B cell (primary cell): ENCODE data around the gene YIPF7. TPM values are rescaled to one million over a fixed set of nuclear protein-coding genes. Genes with fewer than 3 reads are reported as not detected.

ENCODE experiments used
- ATAC-seq: fragments of 200-7000 bp; cut with Tn5 transposase; one replicate; pipeline ENCODE4 v1.10.0; 2021; ENCODE audit warnings: low read depth, mild to moderate bottlenecking, moderate number of reproducible peaks, moderate library complexity
- CTCF ChIA-PET: fragments of 350-600 bp; sonication (Branson Sonifier 250); formaldehyde crosslinking; loops from one replicate; lab custom pipeline; 2021; ENCODE audit warnings: antibody characterized with exemption, inconsistent platforms; lab: Charles Lee
- POLR2A ChIA-PET: fragments of 350-600 bp; sonication (Branson Sonifier 250); formaldehyde crosslinking; loops from one replicate; lab custom pipeline; 2021; ENCODE audit warnings: antibody characterized with exemption; lab: Charles Lee
- DNase-seq: peaks from one replicate; pipeline ENCODE4 v3.0.0; 2013
- H2AFZ ChIP-seq: 2 replicates; pipeline ENCODE4 v1.6.1; 2012; ENCODE audit warnings: mild to moderate bottlenecking, low read depth, low read length; ENCODE audit not compliant: insufficient read depth, poor library complexity, severe bottlenecking
- H3K27ac ChIP-seq, 2 donors: 1 replicate in 1 of 2; 2 replicates in 1 of 2; pipeline ENCODE4 v1.5.1; 2012 to 2013; ENCODE audit warnings: low read length in 2 of 2, mild to moderate bottlenecking in 2 of 2, moderate library complexity in 1 of 2
- H3K27me3 ChIP-seq, 4 experiments: fragments of 200-600 bp in 1 of 4; sonication (generic) in 1 of 4; replicated peaks in 1 of 4; 1 replicate in 2 of 4; 2 replicates in 2 of 4; pipeline versions ENCODE4 v1.6.1 to v1.7.0; 2013 to 2016; ENCODE audit warnings: low read length in 3 of 4, mild to moderate bottlenecking in 2 of 4, mixed read lengths in 1 of 4, moderate library complexity in 1 of 4; ENCODE audit not compliant: insufficient read depth in 4 of 4, control insufficient read depth in 3 of 4; ENCODE audit errors: control extremely low read depth in 1 of 4
- H3K36me3 ChIP-seq, 2 experiments: replicated peaks in 1 of 2; 1 replicate in 1 of 2; 2 replicates in 1 of 2; pipeline versions ENCODE4 v1.6.1 to v1.7.1; 2013; ENCODE audit warnings: low read length in 1 of 2; ENCODE audit not compliant: insufficient read depth in 2 of 2, control insufficient read depth in 1 of 2; ENCODE audit errors: control extremely low read depth in 1 of 2, extremely low read depth in 1 of 2
- H3K4me1 ChIP-seq, 2 donors: fragments of 200-600 bp in 1 of 2; sonication (generic) in 1 of 2; 1 replicate in 1 of 2; 2 replicates in 1 of 2; pipeline versions ENCODE4 v1.5.1 to v1.6.1; 2013 to 2017; ENCODE audit warnings: low read length in 2 of 2; ENCODE audit not compliant: control insufficient read depth in 2 of 2, insufficient read depth in 2 of 2
- H3K4me2 ChIP-seq: replicated peaks from 2 replicates; pipeline ENCODE3; 2012; ENCODE audit warnings: mild to moderate bottlenecking, low read depth, low read length; ENCODE audit not compliant: poor library complexity, severe bottlenecking
- H3K4me3 ChIP-seq, 5 experiments: fragments of 200-600 bp in 1 of 5; sonication (generic) in 1 of 5; 1 replicate in 3 of 5; 2 replicates in 2 of 5; pipeline versions ENCODE4 v1.5.1 to v1.7.0; 2011 to 2016; ENCODE audit warnings: low read length in 4 of 5, mild to moderate bottlenecking in 4 of 5, low read depth in 2 of 5, control low read depth in 1 of 5, moderate library complexity in 1 of 5; ENCODE audit not compliant: insufficient read depth in 1 of 5; ENCODE audit errors: control extremely low read depth in 1 of 5, extremely low read depth in 1 of 5
- H3K79me2 ChIP-seq: fragments of 200-600 bp; sonication (generic); one replicate; pipeline ENCODE4 v1.6.0; 2016; ENCODE audit warnings: low read length; ENCODE audit not compliant: control insufficient read depth, insufficient read depth
- H3K9ac ChIP-seq: fragments of 200-600 bp; sonication (generic); 2 replicates; pipeline ENCODE4 v1.6.1; 2017; ENCODE audit warnings: mild to moderate bottlenecking, low read length, moderate library complexity
- H3K9me3 ChIP-seq, 3 donors: one replicate each; pipeline versions ENCODE4 v1.6.1 to v1.7.1; 2013; ENCODE audit warnings: low read length in 2 of 3; ENCODE audit not compliant: control insufficient read depth in 2 of 3, insufficient read depth in 1 of 3; ENCODE audit errors: control extremely low read depth in 1 of 3
- H4K20me1 ChIP-seq: 2 replicates; pipeline ENCODE4 v1.6.0; 2012; ENCODE audit warnings: mild to moderate bottlenecking, low read length; ENCODE audit not compliant: insufficient read depth, control insufficient read depth, poor library complexity, severe bottlenecking
- H3K27ac Mint-ChIP-seq: one replicate; pipeline ENCODE4 v1.8.0; 2021; ENCODE audit warnings: mixed read lengths
- H3K27me3 Mint-ChIP-seq: one replicate; pipeline ENCODE4 v1.8.0; 2021; ENCODE audit warnings: mixed read lengths
- H3K4me1 Mint-ChIP-seq: one replicate; pipeline ENCODE4 v1.8.0; 2021; ENCODE audit warnings: mixed read lengths
- H3K4me3 Mint-ChIP-seq: one replicate; pipeline ENCODE4 v1.8.0; 2021; ENCODE audit warnings: mixed read lengths
- H3K9me3 Mint-ChIP-seq: one replicate; pipeline ENCODE4 v1.8.0; 2022; ENCODE audit warnings: mixed read lengths; ENCODE audit not compliant: insufficient read depth
- EZH2 ChIP-seq: IDR thresholded peaks from 2 replicates; pipeline ENCODE4 v1.6.1; 2012; ENCODE audit warnings: borderline replicate concordance, low read depth, mild to moderate bottlenecking, moderate library complexity, low read length; ENCODE audit not compliant: insufficient read depth, poor library complexity, severe bottlenecking
- WGBS: methylation state at CpG from one replicate; pipeline ENCODE4 v1.1.5; 2013; ENCODE audit warnings: missing lambda C conversion rate; ENCODE audit not compliant: insufficient coverage; 5-methylcytosine and 5-hydroxymethylcytosine counted together
- intact Hi-C: fragments of 100-400 bp; cut with micrococcal nuclease; formaldehyde crosslinking; loops from one replicate; pipeline ENCODE4 v1.10.0; 2022
- polyA plus RNA-seq: library from polyadenylated mRNA; depleted of rRNA; stranded (reverse); fragments of >200 nt; gene quantifications from 2 replicates; pipeline ENCODE4 v1.2.3, GENCODE V29; 2012
- total RNA-seq, 2 donors: library from RNA; stranded (reverse); fragments of 120-200 nt in 1 of 2; gene quantifications; 1 replicate in 1 of 2; 2 replicates in 1 of 2; pipeline versions ENCODE4 v1.2.3 to v1.2.4, GENCODE V29; 2013 to 2022
- TF ChIP-seq, protein P1 (sequence below): fragments of 200-600 bp; IDR thresholded peaks from one replicate; pipeline ENCODE4 v1.8.0; 2022; ENCODE audit warnings: antibody characterized with exemption, mild to moderate bottlenecking

The YIPF7 gene
- total and polyA plus RNA-seq, 2 donors (not counting 1 experiment from before 2014, with no cell fraction given), result not detected

DNA sequence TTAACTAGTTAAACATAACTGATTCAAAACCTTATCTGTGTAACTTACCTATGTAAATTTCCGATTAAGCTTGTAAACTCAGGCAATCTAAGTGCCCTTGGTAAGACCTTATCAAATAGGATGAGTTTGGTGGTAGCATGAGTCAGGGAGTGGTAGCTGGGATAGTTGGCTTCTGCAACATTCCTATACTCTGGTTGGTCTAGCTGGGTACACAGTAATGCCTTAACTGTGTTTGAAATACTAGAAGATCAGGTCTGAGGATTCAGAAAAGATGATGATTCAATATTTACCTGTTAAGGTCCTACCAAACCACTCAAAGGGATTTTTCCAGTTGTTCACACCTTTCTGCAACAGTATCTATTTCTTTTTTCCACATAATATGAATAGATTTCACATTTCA is 5.3 kb downstream of the YIPF7 start:
- no peak overlapping the region for H2AFZ ChIP-seq
- no CpG with 5 or more reads among the region's 1 CpG for WGBS

DNA sequence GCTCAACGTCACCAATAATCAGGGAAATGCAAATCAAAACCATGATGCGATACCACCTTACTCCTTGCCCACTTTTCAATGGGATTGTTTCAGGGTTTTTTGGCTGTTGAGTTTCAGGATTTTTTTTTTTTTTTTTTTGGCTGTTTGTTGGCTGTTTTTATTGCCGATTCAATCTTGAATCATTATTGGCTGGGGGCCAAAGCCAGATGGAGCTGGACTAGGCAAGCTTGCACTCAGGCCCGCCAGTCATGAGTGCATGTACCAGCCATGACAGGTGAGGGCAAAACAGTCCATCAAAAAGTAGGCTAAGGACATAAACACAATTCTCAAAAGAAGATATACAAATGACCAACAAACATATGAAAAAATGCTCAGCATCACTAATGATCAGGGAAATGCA is 13.3 kb downstream of the YIPF7 start:
- H3K27me3 Mint-ChIP-seq, result peaks cover 9% of the 10 kb centered on the region
- Histone ChIP-seq H4K20me1 (no peaks in the 10 kb centered on the region), H3K36me3 (no peaks in the 10 kb centered on the region), H3K4me3 (no peak overlapping the region), H3K27ac (no peak overlapping the region), H3K4me1 (no peaks in the 10 kb centered on the region), H3K9ac (no peak overlapping the region), H3K27me3 (no peaks in the 10 kb centered on the region), H3K4me2 (no peak overlapping the region), H3K9me3 (peaks cover 0 to under 1% (median 0%) of the 10 kb centered on the region in 3 donors), H2AFZ (no peak overlapping the region), H3K79me2 (no peaks in the 10 kb centered on the region)
- no peak overlapping the region for H3K27ac Mint-ChIP-seq
- ATAC-seq (no peak), DNase-seq (no peak)
- WGBS, result 72% methylated on average over 2 of the region's 4 CpGs
- H3K9me3 Mint-ChIP-seq, result peaks cover 4% of the 10 kb centered on the region
- ChIA-PET CTCF (no interaction called here), POLR2A (no interaction called here)
- no peaks in the 10 kb centered on the region for H3K4me1 Mint-ChIP-seq
- intact Hi-C loops, result no loop called here
- H3K4me3 Mint-ChIP-seq, result no peak overlapping the region
- TF ChIP-seq, protein P1, sequence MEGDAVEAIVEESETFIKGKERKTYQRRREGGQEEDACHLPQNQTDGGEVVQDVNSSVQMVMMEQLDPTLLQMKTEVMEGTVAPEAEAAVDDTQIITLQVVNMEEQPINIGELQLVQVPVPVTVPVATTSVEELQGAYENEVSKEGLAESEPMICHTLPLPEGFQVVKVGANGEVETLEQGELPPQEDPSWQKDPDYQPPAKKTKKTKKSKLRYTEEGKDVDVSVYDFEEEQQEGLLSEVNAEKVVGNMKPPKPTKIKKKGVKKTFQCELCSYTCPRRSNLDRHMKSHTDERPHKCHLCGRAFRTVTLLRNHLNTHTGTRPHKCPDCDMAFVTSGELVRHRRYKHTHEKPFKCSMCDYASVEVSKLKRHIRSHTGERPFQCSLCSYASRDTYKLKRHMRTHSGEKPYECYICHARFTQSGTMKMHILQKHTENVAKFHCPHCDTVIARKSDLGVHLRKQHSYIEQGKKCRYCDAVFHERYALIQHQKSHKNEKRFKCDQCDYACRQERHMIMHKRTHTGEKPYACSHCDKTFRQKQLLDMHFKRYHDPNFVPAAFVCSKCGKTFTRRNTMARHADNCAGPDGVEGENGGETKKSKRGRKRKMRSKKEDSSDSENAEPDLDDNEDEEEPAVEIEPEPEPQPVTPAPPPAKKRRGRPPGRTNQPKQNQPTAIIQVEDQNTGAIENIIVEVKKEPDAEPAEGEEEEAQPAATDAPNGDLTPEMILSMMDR, result no peak
- TF ChIP-seq EZH2, result no peak

More for the DNA sequence above, 5.3 kb downstream of the YIPF7 start:
- H3K4me2 ChIP-seq, result no peak overlapping the region
- peaks cover 0 to 11% (median 9%) of the 10 kb centered on the region in 3 donors for H3K9me3 ChIP-seq
- peaks cover 4% of the 10 kb centered on the region for H3K9me3 Mint-ChIP-seq
- H3K4me1 ChIP-seq, result no peaks in the 10 kb centered on the region
- H4K20me1 ChIP-seq, result no peaks in the 10 kb centered on the region
- TF ChIP-seq, protein P1, result no peak
- no peak for TF ChIP-seq EZH2
- DNase-seq (no peak), ATAC-seq (no peak)
- H3K79me2 ChIP-seq, result no peaks in the 10 kb centered on the region
- no peak overlapping the region for H3K27ac Mint-ChIP-seq
- no peak overlapping the region for H3K9ac ChIP-seq
- H3K4me3 ChIP-seq, result no peak overlapping the region
- H3K27me3 ChIP-seq, result no peaks in the 10 kb centered on the region
- no peaks in the 10 kb centered on the region for H3K4me1 Mint-ChIP-seq
- H3K27ac ChIP-seq, result no peak overlapping the region
- H3K36me3 ChIP-seq, result no peaks in the 10 kb centered on the region
- CTCF ChIA-PET, result no interaction called here
- POLR2A ChIA-PET, result no interaction called here
- no peak overlapping the region for H3K4me3 Mint-ChIP-seq
- intact Hi-C loops, result no loop called here
- H3K27me3 Mint-ChIP-seq, result no peaks in the 10 kb centered on the region
